ENCODE measurements around the gene MLLT10. TPM values are rescaled to one million over a fixed set of nuclear protein-coding genes. Genes with fewer than 3 reads are reported as not detected.
"Not testable (repeated sequence)": the region's sequence is repeated elsewhere in the genome, so short reads cannot be mapped to it uniquely, and the experiment has no call there.

MLLT10 gene
- total RNA-seq, 1 donor from 2014 or later, result 61.3 TPM

DNA sequence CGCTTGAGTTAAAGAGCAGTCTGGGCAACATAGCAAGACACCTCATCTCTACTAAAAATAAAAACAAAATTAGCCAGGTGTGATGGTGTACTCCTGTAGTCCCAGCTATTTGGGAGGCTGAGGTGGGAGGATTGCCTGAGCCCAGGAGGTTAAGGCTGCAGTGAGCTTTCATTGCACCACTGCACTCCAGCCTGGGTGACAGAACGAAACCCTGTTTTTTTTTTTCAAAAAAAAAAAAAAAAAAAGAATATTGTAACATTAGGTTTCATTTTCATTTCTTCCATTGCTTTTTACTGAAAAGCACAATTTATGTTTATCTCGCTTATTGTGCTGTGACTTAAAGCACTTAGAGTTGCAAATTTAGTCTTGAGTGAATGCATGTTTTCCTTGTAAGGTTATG is 80.0 kb downstream of the MLLT10 start:
- no peaks in the 10 kb centered on the region for H3K27me3 Mint-ChIP-seq (ENCODE audit: insufficient read depth, low read depth)

GRCh38 chr10:21617267-21617666 is 83.2 kb downstream of the MLLT10 start:
- Histone ChIP-seq H3K9ac (no peak overlapping the region), H3K9me3 (ENCODE audit: low read depth) (no peaks in the 10 kb centered on the region), H3K4me3 (no peak overlapping the region), H3K79me2 (ENCODE audit: low read depth) (peaks cover 60% of the 10 kb centered on the region), H3K4me1 (no peaks in the 10 kb centered on the region), H2AFZ (replicated peaks) (no peak overlapping the region), H3K36me3 (peaks cover 20% of the 10 kb centered on the region), H3F3A (ENCODE audit: low read depth) (peaks cover 15% of the 10 kb centered on the region), H3K27ac (peak overlapping the region; percentile 13), H4K20me1 (ENCODE audit: low read depth) (no peaks in the 10 kb centered on the region), H3K4me2 (no peak overlapping the region), H3K27me3 (no peaks in the 10 kb centered on the region)
- no peak for TF ChIP-seq EZH2phosphoT487 (IDR thresholded peaks at IDR 0.05)
- Mint-ChIP-seq H3K36me3 (peaks cover 15% of the 10 kb centered on the region), H3K9me3 (no peaks in the 10 kb centered on the region), H3K4me3 (no peak overlapping the region), H3K27ac (no peak overlapping the region), H3K4me1 (no peaks in the 10 kb centered on the region), H3K27me3 (ENCODE audit: insufficient read depth, low read depth) (no peaks in the 10 kb centered on the region)
- no peak for DNase-seq (ENCODE audit: low spot score)

More for the DNA sequence above, 80.0 kb downstream of the MLLT10 start:
- Histone ChIP-seq H3K9ac (no peak overlapping the region), H3K4me1 (no peaks in the 10 kb centered on the region), H3K4me3 (no peak overlapping the region), H3K36me3 (peaks cover 8% of the 10 kb centered on the region), H4K20me1 (ENCODE audit: low read depth) (no peaks in the 10 kb centered on the region), H3K4me2 (no peak overlapping the region), H3K27ac (no peak overlapping the region), H3K79me2 (ENCODE audit: low read depth) (peaks cover 80% of the 10 kb centered on the region), H3F3A (ENCODE audit: low read depth) (peaks cover 35% of the 10 kb centered on the region), H2AFZ (replicated peaks) (no peak overlapping the region), H3K9me3 (ENCODE audit: low read depth) (no peaks in the 10 kb centered on the region), H3K27me3 (no peaks in the 10 kb centered on the region)
- Mint-ChIP-seq H3K4me3 (no peak overlapping the region), H3K9me3 (peaks cover 2% of the 10 kb centered on the region), H3K27ac (no peak overlapping the region), H3K4me1 (no peaks in the 10 kb centered on the region), H3K36me3 (peaks cover 23% of the 10 kb centered on the region)
- no peak for DNase-seq (ENCODE audit: low spot score)
- TF ChIP-seq EZH2 (IDR thresholded peaks at IDR 0.05), result no peak
- TF ChIP-seq EZH2phosphoT487 (IDR thresholded peaks at IDR 0.05), result no peak
- TF ChIP-seq, protein P1, sequence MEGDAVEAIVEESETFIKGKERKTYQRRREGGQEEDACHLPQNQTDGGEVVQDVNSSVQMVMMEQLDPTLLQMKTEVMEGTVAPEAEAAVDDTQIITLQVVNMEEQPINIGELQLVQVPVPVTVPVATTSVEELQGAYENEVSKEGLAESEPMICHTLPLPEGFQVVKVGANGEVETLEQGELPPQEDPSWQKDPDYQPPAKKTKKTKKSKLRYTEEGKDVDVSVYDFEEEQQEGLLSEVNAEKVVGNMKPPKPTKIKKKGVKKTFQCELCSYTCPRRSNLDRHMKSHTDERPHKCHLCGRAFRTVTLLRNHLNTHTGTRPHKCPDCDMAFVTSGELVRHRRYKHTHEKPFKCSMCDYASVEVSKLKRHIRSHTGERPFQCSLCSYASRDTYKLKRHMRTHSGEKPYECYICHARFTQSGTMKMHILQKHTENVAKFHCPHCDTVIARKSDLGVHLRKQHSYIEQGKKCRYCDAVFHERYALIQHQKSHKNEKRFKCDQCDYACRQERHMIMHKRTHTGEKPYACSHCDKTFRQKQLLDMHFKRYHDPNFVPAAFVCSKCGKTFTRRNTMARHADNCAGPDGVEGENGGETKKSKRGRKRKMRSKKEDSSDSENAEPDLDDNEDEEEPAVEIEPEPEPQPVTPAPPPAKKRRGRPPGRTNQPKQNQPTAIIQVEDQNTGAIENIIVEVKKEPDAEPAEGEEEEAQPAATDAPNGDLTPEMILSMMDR (IDR thresholded peaks at IDR 0.05), result no peak

- peaks cover 32% of the 10 kb centered on the region for H3K36me3 Mint-ChIP-seq
- Histone ChIP-seq H4K20me1 (ENCODE audit: low read depth) (peaks cover 6% of the 10 kb centered on the region), H3K4me1 (no peaks in the 10 kb centered on the region), H3K27me3 (no peaks in the 10 kb centered on the region), H3K9me3 (ENCODE audit: low read depth) (no peaks in the 10 kb centered on the region), H2AFZ (replicated peaks) (no peak overlapping the region), H3K36me3 (peaks cover 23% of the 10 kb centered on the region), H3K79me2 (ENCODE audit: low read depth) (peaks cover 49% of the 10 kb centered on the region), H3K27ac (no peak overlapping the region), H3K4me2 (no peak overlapping the region), H3K4me3 (no peak overlapping the region), H3K9ac (no peak overlapping the region), H3F3A (ENCODE audit: low read depth) (peaks cover 7% of the 10 kb centered on the region)
- H3K4me1 Mint-ChIP-seq, result no peaks in the 10 kb centered on the region
- no peak overlapping the region for H3K27ac Mint-ChIP-seq
- H3K9me3 Mint-ChIP-seq, result no peaks in the 10 kb centered on the region
- TF ChIP-seq EZH2phosphoT487 (IDR thresholded peaks at IDR 0.05) (no peak), EZH2 (IDR thresholded peaks at IDR 0.05) (no peak)
- TF ChIP-seq, protein P1 (IDR thresholded peaks at IDR 0.05), result no peak
- DNase-seq (ENCODE audit: low spot score), result no peak
- no peaks in the 10 kb centered on the region for H3K27me3 Mint-ChIP-seq (ENCODE audit: insufficient read depth, low read depth)
- no peak overlapping the region for H3K4me3 Mint-ChIP-seq
These were observed 89.3 kb downstream of the MLLT10 start for GRCh38 chr10:21623291-21623690.

- not testable (repeated sequence) for H3K27me3 Mint-ChIP-seq (ENCODE audit: insufficient read depth, low read depth); H3K4me2 ChIP-seq; H3K4me3 ChIP-seq; H2AFZ ChIP-seq (replicated peaks); DNase-seq (ENCODE audit: low spot score); H3K27me3 ChIP-seq; H4K20me1 ChIP-seq (ENCODE audit: low read depth); H3K27ac ChIP-seq; H3F3A ChIP-seq (ENCODE audit: low read depth); H3K9ac ChIP-seq; H3K9me3 ChIP-seq (ENCODE audit: low read depth); H3K27ac Mint-ChIP-seq; H3K4me3 Mint-ChIP-seq; H3K4me1 Mint-ChIP-seq; H3K9me3 Mint-ChIP-seq; H3K4me1 ChIP-seq
- H3K36me3 Mint-ChIP-seq, result peaks cover 30% of the 10 kb centered on the region
- Histone ChIP-seq H3K36me3 (peaks cover 19% of the 10 kb centered on the region), H3K79me2 (ENCODE audit: low read depth) (peaks cover 45% of the 10 kb centered on the region)
These were observed 90.4 kb downstream of the MLLT10 start for GRCh38 chr10:21624421-21624820.

All from neural progenitor cell (in vitro differentiated cells).